GM12878 (cell line): ENCODE results near the gene RIMS3. TPM values are rescaled to one million over a fixed set of nuclear protein-coding genes. Genes with fewer than 3 reads are reported as not detected.

ENCODE experiments used
- ATAC-seq: fragments of 200-7000 bp; cut with Tn5 transposase; 3 replicates; pipeline ENCODE4 v1.9.1; 2020; ENCODE audit warnings: mild to moderate bottlenecking, moderate library complexity
- BruUV-seq: library from RNA; stranded (reverse); fragments of 400-500 nt; replicated peaks from 2 replicates; lab custom pipeline; 2021; lab: Mats Ljungman, UMichigan
- CTCF ChIA-PET: fragments of 300-600 bp; sonication (Branson Sonifier 250); formaldehyde crosslinking; extraction: SDS; loops from one replicate; lab custom pipeline; 2021; ENCODE audit warnings: inconsistent platforms; lab: Yijun Ruan, JAX
- POLR2A ChIA-PET: fragments of 350-600 bp; formaldehyde crosslinking; extraction: SDS; loops from one replicate; lab custom pipeline; 2021; ENCODE audit warnings: inconsistent platforms; lab: Charles Lee
- RAD21 ChIA-PET: fragments of 300-600 bp; sonication (Branson Sonifier 250); formaldehyde crosslinking; loops from one replicate; lab custom pipeline; 2023; ENCODE audit warnings: antibody characterized with exemption; ENCODE audit not compliant: unreplicated experiment; lab: Charles Lee
- SMC1A ChIA-PET: fragments of 300-600 bp; sonication (Branson Sonifier 250); formaldehyde crosslinking; loops from one replicate; lab custom pipeline; 2023; ENCODE audit not compliant: unreplicated experiment, uncharacterized antibody; lab: Charles Lee
- DNase-seq: peaks from one replicate; pipeline ENCODE4 v3.0.0-alpha.2; 2011; ENCODE audit warnings: low read depth, low spot score
- FAIRE-seq: peaks from 3 replicates; lab custom pipeline; 2011; peaks lifted over from hg19 to GRCh38; lab: Jason Lieb, UNC
- H2AFZ ChIP-seq: 2 replicates; pipeline ENCODE4 v1.6.0; 2011; ENCODE audit warnings: low read depth, low read length, control low read depth; ENCODE audit not compliant: control insufficient read depth
- H3K27ac ChIP-seq: 2 replicates; pipeline ENCODE4 v1.5.1; 2011; ENCODE audit warnings: control low read depth; ENCODE audit not compliant: control insufficient read depth, insufficient read depth
- H3K27me3 ChIP-seq, 2 experiments: replicated peaks in 1 of 2; 2 replicates each; pipeline versions ENCODE4 v1.6.0 to v1.6.1; 2011; ENCODE audit warnings: low read length in 1 of 2; ENCODE audit not compliant: control insufficient read depth in 2 of 2, insufficient read depth in 2 of 2
- H3K36me3 ChIP-seq, 2 experiments: 2 replicates each; pipeline ENCODE4 v1.5.1; 2011; ENCODE audit warnings: low read length in 1 of 2; ENCODE audit not compliant: control insufficient read depth in 2 of 2, insufficient read depth in 2 of 2
- H3K4me1 ChIP-seq: 2 replicates; pipeline ENCODE4 v1.6.1; 2011; ENCODE audit warnings: mild to moderate bottlenecking, low read length, moderate library complexity, mixed read lengths; ENCODE audit not compliant: control insufficient read depth, insufficient read depth
- H3K4me2 ChIP-seq: 2 replicates; pipeline ENCODE4 v1.6.0; 2011; ENCODE audit warnings: control low read depth; ENCODE audit not compliant: control insufficient read depth, insufficient read depth
- H3K4me3 ChIP-seq: fragments of 200-600 bp; sonication (generic); 2 replicates; pipeline ENCODE4 v1.5.1; 2016
- H3K79me2 ChIP-seq: 2 replicates; pipeline ENCODE4 v1.6.0; 2011; ENCODE audit warnings: low read length; ENCODE audit not compliant: control insufficient read depth, insufficient read depth
- H3K9ac ChIP-seq: 2 replicates; pipeline ENCODE4 v1.8.0; 2011; ENCODE audit warnings: low read length, control low read depth, mixed read lengths; ENCODE audit not compliant: control insufficient read depth, insufficient read depth
- H3K9me3 ChIP-seq: replicated peaks from 3 replicates; pipeline ENCODE4 v1.5.1; 2011; ENCODE audit warnings: mild to moderate bottlenecking, low read length; ENCODE audit not compliant: control insufficient read depth, insufficient read depth
- H4K20me1 ChIP-seq: 2 replicates; pipeline ENCODE4 v1.6.0; 2011; ENCODE audit not compliant: control insufficient read depth, insufficient read depth
- CHD2 ChIP-seq: IDR thresholded peaks from 2 replicates; pipeline ENCODE4 v1.6.1; 2011; ENCODE audit warnings: low read depth, low read length, improper control_type of control experiment, borderline replicate concordance
- CREB1 ChIP-seq: IDR thresholded peaks from 2 replicates; pipeline ENCODE4 v1.6.1; 2012; ENCODE audit warnings: low read depth, mild to moderate bottlenecking, inconsistent platforms
- E2F8 ChIP-seq: fragments of 450-650 bp; IDR thresholded peaks from 2 replicates; pipeline ENCODE4 v1.6.1; 2018; ENCODE audit warnings: mild to moderate bottlenecking, low read depth, moderate library complexity; ENCODE audit not compliant: partially characterized antibody
- GATAD2B ChIP-seq: fragments of 450-650 bp; conservative IDR thresholded peaks from 2 replicates; pipeline ENCODE4 v1.6.1; 2017; ENCODE audit warnings: low read depth, mild to moderate bottlenecking, moderate library complexity
- IKZF1 ChIP-seq: fragments of 450-650 bp; conservative IDR thresholded peaks from 2 replicates; pipeline ENCODE4 v1.6.1; 2017; ENCODE audit warnings: antibody characterized with exemption, mild to moderate bottlenecking
- IKZF2 ChIP-seq, 2 experiments: fragments of 450-650 bp; IDR thresholded peaks; 2 replicates each; pipeline ENCODE4 v1.6.1; 2017; ENCODE audit warnings: mild to moderate bottlenecking in 2 of 2, moderate library complexity in 2 of 2
- RBBP5 ChIP-seq: fragments of 200-600 bp; sonication (generic); conservative IDR thresholded peaks from 2 replicates; pipeline ENCODE4 v1.6.1; 2016
- TCF7 ChIP-seq: IDR thresholded peaks from 2 replicates; pipeline ENCODE4 v1.6.1; 2014; ENCODE audit warnings: antibody characterized with exemption, borderline replicate concordance
- ZSCAN29 ChIP-seq: fragments of 450-650 bp; IDR thresholded peaks from 2 replicates; pipeline ENCODE4 v1.6.1; 2017; ENCODE audit warnings: mild to moderate bottlenecking, moderate library complexity
- WGBS: methylation state at CpG from one replicate; pipeline ENCODE4 v1.1.6; 2016; ENCODE audit warnings: low lambda C conversion rate; ENCODE audit not compliant: insufficient replicate concordance, insufficient coverage; ENCODE audit errors: missing lambda C conversion rate; 5-methylcytosine and 5-hydroxymethylcytosine counted together
- in situ Hi-C: fragments of 300-500 bp; cut with MboI; formaldehyde crosslinking; loops from 9 replicates; pipeline ENCODE4 v1.14.3; 2018; ENCODE audit warnings: mixed read lengths
- intact Hi-C: fragments of 100-400 bp; cut with micrococcal nuclease; formaldehyde crosslinking; loops from one replicate; pipeline ENCODE4 v1.14.2; 2022; ENCODE audit not compliant: unreplicated experiment
- polyA plus RNA-seq, 11 experiments: library from polyadenylated mRNA; depleted of rRNA in 4 of 11; unstranded in 6 of 11; stranded (reverse) in 5 of 11; fragments of >200 nt; fragmentation: Nextera tagmentation in 4 of 11; fragmentation: Illumina TruSeq in 1 of 11; extraction: Ambion mirVana in 4 of 11; extraction: Trizol in 1 of 11; gene quantifications; 1 replicate in 1 of 11; 2 replicates in 10 of 11; pipeline versions ENCODE4 v1.2.1 to v1.2.3, GENCODE V29; 2011 to 2016; ENCODE audit warnings: inconsistent platforms in 2 of 11, missing spikeins in 2 of 11, low read depth in 1 of 11
- total RNA-seq, 4 experiments: library from RNA; depleted of rRNA in 3 of 4; stranded (reverse); fragments of >200 nt in 3 of 4; fragmentation: Illumina TruSeq in 1 of 4; extraction: Trizol in 1 of 4; gene quantifications; 2 replicates each; pipeline versions ENCODE4 v1.2.1 to v1.2.3, GENCODE V29; 2013 to 2021

The RIMS3 gene
- total and polyA plus RNA-seq, 10 of the 15 experiments (the other 5 are each of a cell fraction or from before 2014, with no cell fraction given), result 0.02 to 4.7 (median 0.39) TPM

GRCh38 chr1:40676501-40676900 lies 11.0 kb upstream of the RIMS3 start (continued):
- TF ChIP-seq ZSCAN29, result no peak
- TF ChIP-seq TCF7, result no peak
- no peak for TF ChIP-seq IKZF1
- TF ChIP-seq GATAD2B, result no peak
- TF ChIP-seq CHD2, result no peak
- TF ChIP-seq E2F8, result no peak

GRCh38 chr1:40673452-40673851 lies 8.0 kb upstream of the RIMS3 start:
- no peak overlapping the region for H3K4me2 ChIP-seq
- no peak overlapping the region for H3K4me3 ChIP-seq
- BruUV-seq, result no TSS peak
- no peak overlapping the region for H3K9ac ChIP-seq
- intact Hi-C loops, result no loop called here
- ChIA-PET CTCF (interaction anchor here (0.6 to 2.2 kb wide), 4 partner anchors 17 to 97 kb away, joined by 3 to 7 read pairs (median 4); no protein-coding TSS in a partner anchor), SMC1A (interaction anchor here (0.6 to 9.6 kb wide), 4 partner anchors 11 to 141 kb away, joined by 3 to 72 read pairs (median 4); partner anchors contain the start of gene NFYC), POLR2A (interaction anchor here (0.7 to 1.5 kb wide), 4 partner anchors 10 to 29 kb away, joined by 3 to 4 read pairs (median 4); partner anchors contain the start of gene NFYC)
- no peak overlapping the region for H2AFZ ChIP-seq
- ATAC-seq (no peak), DNase-seq (no peak)
- no peaks in the 10 kb centered on the region for H3K27me3 ChIP-seq
- no peaks in the 10 kb centered on the region for H4K20me1 ChIP-seq
- 45% methylated on average over 4 of the region's 4 CpGs for WGBS
- H3K79me2 ChIP-seq, result no peaks in the 10 kb centered on the region
- TF ChIP-seq E2F8 (no peak), CREB1 (no peak), IKZF2 (IDR thresholded peaks at IDR 0.05) (no peak), RBBP5 (no peak)
- TF ChIP-seq, all 136 proteins: peak for 0
- peaks cover 3% of the 10 kb centered on the region; the same call in 1 of the 2 replicates for H3K4me1 ChIP-seq
- in situ Hi-C loops, result no loop called here
- RAD21 ChIA-PET, result no interaction called here
- no peaks in the 10 kb centered on the region for H3K9me3 ChIP-seq
- H3K36me3 ChIP-seq, result no peaks in the 10 kb centered on the region
- no peak overlapping the region for H3K27ac ChIP-seq
- no peak for FAIRE-seq
